ENCODE data around the gene MYO5C.

MYO5C gene

GRCh38 chr15:52213206-52213605 lies 82.4 kb downstream of the MYO5C start:
- DNase-seq (ENCODE audit: low read depth), result no peak
- no peak overlapping the region for H3K4me3 ChIP-seq (ENCODE audit: low read length)
- TF ChIP-seq, protein P1, sequence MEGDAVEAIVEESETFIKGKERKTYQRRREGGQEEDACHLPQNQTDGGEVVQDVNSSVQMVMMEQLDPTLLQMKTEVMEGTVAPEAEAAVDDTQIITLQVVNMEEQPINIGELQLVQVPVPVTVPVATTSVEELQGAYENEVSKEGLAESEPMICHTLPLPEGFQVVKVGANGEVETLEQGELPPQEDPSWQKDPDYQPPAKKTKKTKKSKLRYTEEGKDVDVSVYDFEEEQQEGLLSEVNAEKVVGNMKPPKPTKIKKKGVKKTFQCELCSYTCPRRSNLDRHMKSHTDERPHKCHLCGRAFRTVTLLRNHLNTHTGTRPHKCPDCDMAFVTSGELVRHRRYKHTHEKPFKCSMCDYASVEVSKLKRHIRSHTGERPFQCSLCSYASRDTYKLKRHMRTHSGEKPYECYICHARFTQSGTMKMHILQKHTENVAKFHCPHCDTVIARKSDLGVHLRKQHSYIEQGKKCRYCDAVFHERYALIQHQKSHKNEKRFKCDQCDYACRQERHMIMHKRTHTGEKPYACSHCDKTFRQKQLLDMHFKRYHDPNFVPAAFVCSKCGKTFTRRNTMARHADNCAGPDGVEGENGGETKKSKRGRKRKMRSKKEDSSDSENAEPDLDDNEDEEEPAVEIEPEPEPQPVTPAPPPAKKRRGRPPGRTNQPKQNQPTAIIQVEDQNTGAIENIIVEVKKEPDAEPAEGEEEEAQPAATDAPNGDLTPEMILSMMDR (conservative IDR thresholded peaks at IDR 0.05; ENCODE audit: low read length), result no peak

DNA sequence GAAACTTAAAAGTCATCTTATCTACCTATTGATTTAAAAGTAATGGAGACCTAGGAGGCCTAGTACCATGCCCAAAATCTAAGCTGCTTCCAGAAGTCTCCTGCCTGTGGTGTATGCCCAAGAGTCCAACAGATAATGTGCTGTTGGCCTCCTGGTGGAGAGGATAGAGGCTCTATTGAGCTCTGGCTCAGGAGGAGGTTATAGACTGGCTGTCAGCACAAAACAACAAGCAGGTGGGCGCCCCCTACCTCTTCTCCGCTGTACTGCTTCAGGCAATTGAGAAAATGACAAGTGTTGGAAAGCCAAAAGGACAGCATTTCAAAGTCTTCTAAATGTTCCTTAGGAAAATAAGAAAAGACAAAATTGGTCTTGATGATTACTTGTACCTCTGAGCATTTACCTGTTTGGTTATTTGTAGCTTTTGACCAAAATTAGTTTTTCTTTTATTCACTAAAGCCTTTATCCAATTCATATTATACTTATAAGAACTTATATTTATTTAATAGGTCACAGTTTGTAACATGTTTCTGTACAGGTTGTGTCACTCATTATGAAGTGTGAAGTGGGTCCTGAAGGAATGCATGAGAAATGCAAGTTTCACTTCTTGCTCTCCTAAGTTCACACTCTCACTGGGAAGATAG lies 87.2 kb downstream of the MYO5C start:
- peak; percentile 67 for DNase-seq (ENCODE audit: low read depth)

GRCh38 chr15:52207191-52207590 lies 88.4 kb downstream of the MYO5C start:
- TF ChIP-seq, protein P1 (conservative IDR thresholded peaks at IDR 0.05; ENCODE audit: low read length), result no peak
- DNase-seq (ENCODE audit: low read depth), result no peak
- no peak overlapping the region for H3K4me3 ChIP-seq (ENCODE audit: low read length)

More for the DNA sequence above, 87.2 kb downstream of the MYO5C start:
- TF ChIP-seq, protein P1 (conservative IDR thresholded peaks at IDR 0.05; ENCODE audit: low read length), result peak; percentile 79
- H3K4me3 ChIP-seq (ENCODE audit: low read length), result no peak overlapping the region

- H3K4me3 ChIP-seq (ENCODE audit: low read length), result no peak overlapping the region
- TF ChIP-seq, protein P1 (conservative IDR thresholded peaks at IDR 0.05; ENCODE audit: low read length), result no peak
- peak; percentile 25 for DNase-seq (ENCODE audit: low read depth)
Measured at GRCh38 chr15:52206446-52206845, 89.2 kb downstream of the MYO5C start.

DNA sequence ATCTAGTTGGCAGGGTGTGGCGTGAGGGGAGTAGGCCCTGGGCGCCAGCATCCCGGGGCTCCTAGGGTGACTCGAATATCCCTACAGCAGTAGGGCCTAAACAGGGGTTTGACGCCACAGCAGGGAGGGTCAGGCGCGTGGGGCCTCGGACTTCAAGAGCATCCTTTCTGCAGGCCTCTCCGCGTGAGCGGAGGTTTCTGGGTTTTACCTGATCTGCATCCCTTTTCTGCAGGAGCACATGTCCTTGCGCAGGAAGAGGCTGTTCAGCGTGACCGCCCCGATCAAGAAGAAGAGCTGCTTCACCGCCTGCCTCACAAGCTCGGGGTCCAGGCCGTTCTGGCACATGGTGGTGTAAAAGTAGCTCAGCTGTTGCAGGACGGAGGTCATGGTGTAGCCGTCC lies 90.9 kb downstream of the MYO5C start:
- no peak for DNase-seq (ENCODE audit: low read depth)
- H3K4me3 ChIP-seq (ENCODE audit: low read length), result no peak overlapping the region
- TF ChIP-seq, protein P1 (conservative IDR thresholded peaks at IDR 0.05; ENCODE audit: low read length), result no peak

GRCh38 chr15:52200831-52201365 lies 94.7 kb downstream of the MYO5C start:
- DNase-seq (ENCODE audit: low read depth), result peak; percentile 23
- TF ChIP-seq, protein P1 (conservative IDR thresholded peaks at IDR 0.05; ENCODE audit: low read length), result no peak
- H3K4me3 ChIP-seq (ENCODE audit: low read length), result no peak overlapping the region

DNA sequence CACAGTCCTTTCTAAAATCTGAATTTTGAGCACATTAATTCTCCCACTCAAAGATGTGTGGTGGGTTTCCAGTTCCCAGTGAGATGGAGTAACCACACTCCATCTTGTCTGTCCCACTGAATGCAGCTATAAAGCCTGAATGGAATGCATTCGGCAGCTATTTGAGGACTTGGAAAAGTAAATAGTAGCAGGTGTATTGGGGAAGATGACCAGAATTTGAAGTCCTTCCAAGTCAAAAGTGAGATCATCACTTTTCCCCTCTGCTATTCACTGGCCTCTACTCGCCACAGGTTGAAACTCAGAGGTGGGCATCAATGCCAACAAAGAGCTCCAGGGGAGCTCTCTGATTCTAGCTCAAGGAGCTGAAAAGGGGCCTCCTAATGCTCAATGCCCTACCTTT lies 96.3 kb downstream of the MYO5C start:
- no peak overlapping the region for H3K4me3 ChIP-seq (ENCODE audit: low read length)
- TF ChIP-seq, protein P1 (conservative IDR thresholded peaks at IDR 0.05; ENCODE audit: low read length), result no peak
- no peak for DNase-seq (ENCODE audit: low read depth)
